CD4-positive, alpha-beta T cell (primary cell): ENCODE results near the gene NRN1L. TPM values are rescaled to one million over a fixed set of nuclear protein-coding genes. Genes with fewer than 3 reads are reported as not detected.

Experiments used
- ATAC-seq: fragments of 200-7000 bp; cut with Tn5 transposase; one replicate; pipeline ENCODE4 v1.10.0; 2022; ENCODE audit warnings: mild to moderate bottlenecking; ENCODE audit not compliant: poor library complexity
- CTCF ChIA-PET: fragments of 350-600 bp; sonication (Branson Sonifier 250); formaldehyde crosslinking; loops from one replicate; lab custom pipeline; 2021; ENCODE audit warnings: antibody characterized with exemption, inconsistent platforms; lab: Charles Lee
- POLR2A ChIA-PET: fragments of 350-600 bp; sonication (Branson Sonifier 250); formaldehyde crosslinking; loops from one replicate; lab custom pipeline; 2021; ENCODE audit warnings: antibody characterized with exemption, inconsistent platforms; lab: Charles Lee
- DNase-seq, 14 experiments: peaks; one replicate each; pipeline ENCODE4 v3.0.0-alpha.2; 2013 to 2020; ENCODE audit warnings: mixed read lengths in 2 of 14
- H3K27ac ChIP-seq, 2 donors: one replicate each; pipeline versions ENCODE4 v1.5.1 to v1.7.0; 2013; ENCODE audit warnings: low read length in 2 of 2, low read depth in 1 of 2, mild to moderate bottlenecking in 1 of 2
- H3K27me3 ChIP-seq, 2 experiments: 1 replicate in 1 of 2; 2 replicates in 1 of 2; pipeline versions ENCODE4 v1.6.1 to v1.7.0; 2013; ENCODE audit warnings: low read length in 2 of 2, control low read depth in 1 of 2, mild to moderate bottlenecking in 1 of 2, moderate library complexity in 1 of 2; ENCODE audit not compliant: insufficient read depth in 2 of 2, control insufficient read depth in 1 of 2
- H3K36me3 ChIP-seq: one replicate; pipeline ENCODE4 v1.6.1; 2013; ENCODE audit warnings: low read length, control low read depth; ENCODE audit not compliant: insufficient read depth
- H3K4me1 ChIP-seq: one replicate; pipeline ENCODE4 v1.6.1; 2013; ENCODE audit warnings: low read length, control low read depth; ENCODE audit not compliant: insufficient read depth
- H3K4me3 ChIP-seq: one replicate; pipeline ENCODE4 v1.5.1; 2013; ENCODE audit warnings: mild to moderate bottlenecking, low read length, moderate library complexity
- H3K9me3 ChIP-seq, 2 experiments: 1 replicate in 1 of 2; 2 replicates in 1 of 2; pipeline versions ENCODE4 v1.6.1 to v1.7.0; 2013; ENCODE audit warnings: low read length in 2 of 2, mild to moderate bottlenecking in 2 of 2, control low read depth in 1 of 2, moderate library complexity in 1 of 2; ENCODE audit not compliant: control insufficient read depth in 1 of 2, insufficient read depth in 1 of 2
- H3K27ac Mint-ChIP-seq: one replicate; pipeline ENCODE4 v1.8.0; 2020; ENCODE audit warnings: mixed read lengths
- H3K27me3 Mint-ChIP-seq: one replicate; pipeline ENCODE4 v1.8.0; 2021; ENCODE audit warnings: mixed read lengths
- H3K36me3 Mint-ChIP-seq: one replicate; pipeline ENCODE4 v1.8.0; 2021; ENCODE audit warnings: low read depth, mixed read lengths
- H3K4me1 Mint-ChIP-seq: one replicate; pipeline ENCODE4 v1.8.0; 2021; ENCODE audit warnings: low read depth, mixed read lengths
- H3K4me3 Mint-ChIP-seq: one replicate; pipeline ENCODE4 v1.8.0; 2020; ENCODE audit warnings: mild to moderate bottlenecking, mixed read lengths
- H3K9me3 Mint-ChIP-seq: one replicate; pipeline ENCODE4 v1.8.0; 2020; ENCODE audit warnings: mixed read lengths
- CTCF ChIP-seq: fragments of 200-600 bp; IDR thresholded peaks from one replicate; pipeline ENCODE4 v1.8.0; 2022; ENCODE audit warnings: antibody characterized with exemption, mild to moderate bottlenecking
- intact Hi-C, 2 experiments: fragments of 100-400 bp; cut with DNase I in 1 of 2; cut with micrococcal nuclease in 1 of 2; formaldehyde crosslinking; loops; one replicate each; pipeline versions ENCODE4 v1.15.1 to v1.9.0; 2023 to 2025; cut with DNase I, micrococcal nuclease
- total RNA-seq, 174 experiments: library from RNA in 2 of 174; stranded (reverse) in 2 of 174; gene quantifications; one replicate each; pipeline ENCODE4 v1.2.3 and lab custom pipeline; 2021 to 2026

Gene NRN1L
- total RNA-seq, 2 experiments from 2014 or later: 2.9 to 4.4 TPM

GRCh38 chr16:67878232-67878631 is 6.5 kb upstream of the NRN1L start:
- no peaks in the 10 kb centered on the region for H3K27me3 Mint-ChIP-seq
- peaks cover 27% of the 10 kb centered on the region for H3K4me1 Mint-ChIP-seq
- CTCF ChIA-PET: no interaction called here
- no peak overlapping the region for H3K27ac ChIP-seq
- no peaks in the 10 kb centered on the region for H3K9me3 ChIP-seq
- H3K4me3 ChIP-seq: no peak overlapping the region
- H3K9me3 Mint-ChIP-seq: no peaks in the 10 kb centered on the region
- intact Hi-C loops: no loop called here
- H3K36me3 ChIP-seq: peaks cover 77% of the 10 kb centered on the region
- no peak overlapping the region for H3K4me3 Mint-ChIP-seq
- H3K27me3 ChIP-seq: no peaks in the 10 kb centered on the region
- POLR2A ChIA-PET: no interaction called here
- no peak overlapping the region for H3K27ac Mint-ChIP-seq
- H3K4me1 ChIP-seq: peaks cover 34% of the 10 kb centered on the region
- H3K36me3 Mint-ChIP-seq: peaks cover 97% of the 10 kb centered on the region
- no peak for TF ChIP-seq CTCF
- DNase-seq (no peak), ATAC-seq (no peak)

DNA sequence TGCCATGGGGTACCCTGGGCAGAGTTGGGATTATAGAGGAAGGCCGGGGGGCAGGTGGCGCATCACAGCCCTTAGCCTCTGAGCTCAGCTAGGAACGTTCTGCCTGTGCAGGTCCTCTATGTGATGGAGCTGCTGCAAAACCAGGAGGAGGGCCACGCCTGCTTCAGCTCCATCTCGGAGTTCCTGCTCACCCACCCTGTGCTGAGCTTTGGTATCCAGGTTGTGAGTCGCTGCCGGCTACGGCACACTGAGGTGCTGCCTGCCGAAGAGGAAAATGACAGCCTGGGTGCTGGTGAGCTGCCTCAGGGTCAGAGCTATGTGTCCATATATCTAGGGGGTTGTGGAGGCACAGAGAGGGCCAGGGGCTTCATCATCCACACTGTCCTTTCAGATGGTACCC is 5.8 kb upstream of the NRN1L start:
- DNase-seq (no peak), ATAC-seq (no peak)
- Histone ChIP-seq H3K9me3 (no peaks in the 10 kb centered on the region), H3K27me3 (no peaks in the 10 kb centered on the region), H3K4me3 (no peak overlapping the region), H3K36me3 (peaks cover 83% of the 10 kb centered on the region), H3K4me1 (peaks cover 28% of the 10 kb centered on the region), H3K27ac (no peak overlapping the region)
- ChIA-PET POLR2A (interaction anchor here (1.0 kb wide), 1 partner anchor 34 kb away, joined by 3 read pairs; no protein-coding TSS in a partner anchor), CTCF (no interaction called here)
- no peaks in the 10 kb centered on the region for H3K9me3 Mint-ChIP-seq
- H3K27ac Mint-ChIP-seq: no peak overlapping the region
- no peak overlapping the region for H3K4me3 Mint-ChIP-seq
- intact Hi-C loops: no loop called here
- peaks cover 97% of the 10 kb centered on the region for H3K36me3 Mint-ChIP-seq
- H3K27me3 Mint-ChIP-seq: no peaks in the 10 kb centered on the region
- no peak for TF ChIP-seq CTCF
- H3K4me1 Mint-ChIP-seq: peaks cover 21% of the 10 kb centered on the region

DNA sequence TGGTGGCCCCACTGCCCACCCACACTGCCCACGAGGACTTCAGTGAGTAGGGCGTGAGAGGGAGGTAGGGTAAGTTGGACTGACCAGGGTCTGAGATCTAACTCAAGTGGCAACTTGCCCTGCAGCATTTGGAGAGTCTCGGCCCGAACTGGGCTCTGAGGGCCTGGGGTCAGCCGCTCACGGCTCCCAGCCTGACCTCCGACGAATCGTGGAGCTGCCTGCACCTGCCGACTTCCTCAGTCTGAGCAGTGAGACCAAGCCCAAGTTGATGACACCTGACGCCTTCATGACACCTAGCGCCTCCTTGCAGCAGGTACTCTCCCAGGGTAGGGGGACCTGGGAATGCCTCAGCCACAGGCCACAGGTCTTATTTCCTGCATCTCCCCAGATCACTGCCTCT is 5.2 kb upstream of the NRN1L start:
- no peak overlapping the region for H3K4me3 Mint-ChIP-seq
- no peaks in the 10 kb centered on the region for H3K9me3 Mint-ChIP-seq
- H3K27ac Mint-ChIP-seq: no peak overlapping the region
- Histone ChIP-seq H3K9me3 (no peaks in the 10 kb centered on the region), H3K27me3 (no peaks in the 10 kb centered on the region), H3K4me1 (peaks cover 22% of the 10 kb centered on the region), H3K36me3 (peaks cover 89% of the 10 kb centered on the region), H3K4me3 (no peak overlapping the region), H3K27ac (no peak overlapping the region)
- no peak for TF ChIP-seq CTCF
- H3K36me3 Mint-ChIP-seq: peaks cover 97% of the 10 kb centered on the region
- intact Hi-C loops: no loop called here
- H3K27me3 Mint-ChIP-seq: no peaks in the 10 kb centered on the region
- DNase-seq (no peak), ATAC-seq (no peak)
- H3K4me1 Mint-ChIP-seq: peaks cover 15% of the 10 kb centered on the region
- ChIA-PET CTCF (no interaction called here), POLR2A (interaction anchor here (0.5 to 1.0 kb wide), 2 partner anchors 35 to 57 kb away, joined by 3 read pairs; no protein-coding TSS in a partner anchor)
